ENCODE data around the gene UFM1.

- no peak for TF ChIP-seq ZNF274 (IDR thresholded peaks at IDR 0.05; ENCODE audit: low read depth, low read length)
- TF ChIP-seq YY1 (IDR thresholded peaks at IDR 0.05; ENCODE audit: insufficient read depth, insufficient read length): no peak
- TF ChIP-seq SUZ12 (IDR thresholded peaks at IDR 0.05; ENCODE audit: extremely low read depth, insufficient read depth, insufficient read length): no peak
These were observed 13.6 kb downstream of the UFM1 start for GRCh38 chr13:38363219-38363618.

Data from NT2/D1 (cell line).